Karpas-422 (cell line): ENCODE measurements around the gene ECI1. TPM values are rescaled to one million over a fixed set of nuclear protein-coding genes. Genes with fewer than 3 reads are reported as not detected.
A peak's percentile ranks its signal among the peaks of the same experiment; 100 is the strongest.

Source experiments
- DNase-seq: peaks from one replicate; pipeline ENCODE4 v3.0.0-alpha.2; 2015
- H2AFZ ChIP-seq: fragments of 200-600 bp; sonication (generic); 2 replicates; pipeline ENCODE4 v1.6.1; 2014; ENCODE audit warnings: antibody characterized with exemption, low read length, mixed read lengths
- H3K27ac ChIP-seq: fragments of 200-600 bp; sonication (generic); 2 replicates; pipeline ENCODE4 v1.5.1; 2014; ENCODE audit warnings: mild to moderate bottlenecking, low read length, moderate library complexity
- H3K27me3 ChIP-seq: fragments of 200-600 bp; sonication (generic); 2 replicates; pipeline ENCODE4 v1.6.1; 2014; ENCODE audit warnings: low read length, mixed read lengths
- H3K36me3 ChIP-seq: fragments of 200-600 bp; sonication (generic); 2 replicates; pipeline ENCODE4 v1.6.1; 2014; ENCODE audit warnings: low read length, mixed read lengths; ENCODE audit not compliant: insufficient read depth
- H3K4me1 ChIP-seq: fragments of 200-600 bp; sonication (generic); 2 replicates; pipeline ENCODE4 v1.6.1; 2014; ENCODE audit warnings: mild to moderate bottlenecking, low read length, mixed read lengths
- H3K4me2 ChIP-seq: fragments of 200-600 bp; sonication (generic); 2 replicates; pipeline ENCODE4 v1.6.1; 2014; ENCODE audit warnings: low read length, low read depth, mild to moderate bottlenecking; ENCODE audit not compliant: poor library complexity, severe bottlenecking
- H3K4me3 ChIP-seq: fragments of 200-600 bp; sonication (generic); 2 replicates; pipeline ENCODE4 v1.5.1; 2014; ENCODE audit warnings: mild to moderate bottlenecking, antibody characterized with exemption, low read length, mixed read lengths
- H3K79me2 ChIP-seq: fragments of 200-600 bp; sonication (generic); 2 replicates; pipeline ENCODE4 v1.6.1; 2014; ENCODE audit warnings: mild to moderate bottlenecking, low read length, mixed read lengths
- H3K9ac ChIP-seq: fragments of 200-600 bp; sonication (generic); 2 replicates; pipeline ENCODE4 v1.6.0; 2014; ENCODE audit warnings: low read length
- H3K9me2 ChIP-seq: fragments of 200-600 bp; sonication (generic), shearing (Covaris generic); replicated peaks from 2 replicates; pipeline ENCODE4 v1.6.0; 2014; ENCODE audit warnings: mild to moderate bottlenecking, low read length, moderate library complexity; ENCODE audit not compliant: insufficient read depth
- H3K9me3 ChIP-seq: fragments of 300-700, 200-600 bp; sonication (generic); 2 replicates; pipeline ENCODE4 v1.6.1; 2014; ENCODE audit warnings: low read length, mixed read lengths
- H4K20me1 ChIP-seq: fragments of 200-600 bp; sonication (generic); 2 replicates; pipeline ENCODE4 v1.6.1; 2014; ENCODE audit warnings: mild to moderate bottlenecking, antibody characterized with exemption, low read length, low read depth; ENCODE audit not compliant: insufficient read depth
- small RNA-seq: library from RNA; depleted of rRNA; stranded (forward); fragments of <200 nt; gene quantifications from one replicate; pipeline ENCODE3, GENCODE V24; 2014
- total RNA-seq: library from RNA; depleted of rRNA; stranded (reverse); fragments of >200 nt; shearing (Covaris generic); gene quantifications from 2 replicates; pipeline ENCODE4 v1.2.3, GENCODE V29; 2014; ENCODE audit warnings: low replicate concordance; rRNA removed

The ECI1 gene
- total RNA-seq, 1 experiment from 2014 or later, result 24.4 TPM

DNA sequence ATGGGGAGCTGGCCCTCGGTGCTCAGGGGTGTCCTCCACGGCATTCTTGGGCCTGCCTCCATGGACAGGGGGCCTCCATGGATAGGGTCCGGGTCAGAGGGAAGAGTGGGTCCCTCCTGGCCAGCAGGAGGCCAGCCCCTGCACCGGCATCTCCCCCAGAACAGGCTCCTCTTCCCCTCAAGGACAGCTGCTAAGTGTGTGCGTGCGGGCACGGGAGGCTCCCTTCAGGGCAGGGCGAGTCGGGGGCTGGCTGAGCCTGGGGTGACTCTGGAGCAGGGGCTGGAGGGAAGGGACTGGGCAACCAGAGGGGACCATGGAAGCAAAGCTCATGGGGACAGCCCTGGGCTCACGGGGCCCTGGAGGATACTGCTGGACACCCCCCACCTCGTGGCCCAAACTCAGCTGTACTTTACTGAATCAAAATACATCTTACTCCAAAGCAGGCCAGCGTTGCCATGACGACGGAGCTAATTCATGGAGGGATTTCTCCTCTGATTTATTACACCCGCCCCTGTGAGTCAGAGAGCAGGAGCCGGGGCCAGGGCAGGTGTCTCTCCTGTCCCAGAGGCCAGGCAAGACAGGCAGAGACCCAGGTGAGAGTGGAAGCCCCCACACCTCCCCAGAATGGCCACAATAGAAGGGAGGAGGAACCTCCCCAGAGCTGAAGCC is 57.1 kb downstream of the ECI1 start:
- Histone ChIP-seq H3K79me2 (no peaks in the 10 kb centered on the region), H3K27ac (no peak overlapping the region), H3K4me1 (peaks cover 19% of the 10 kb centered on the region), H3K4me3 (no peak overlapping the region), H3K27me3 (no peaks in the 10 kb centered on the region), H3K9me2 (no peaks in the 10 kb centered on the region), H3K4me2 (no peak overlapping the region), H3K36me3 (no peaks in the 10 kb centered on the region), H3K9ac (no peak overlapping the region), H4K20me1 (peaks cover 4% of the 10 kb centered on the region; the same call in 1 of the 2 replicates), H2AFZ (no peak overlapping the region), H3K9me3 (no peaks in the 10 kb centered on the region)
- DNase-seq, result peak; percentile 61

DNA sequence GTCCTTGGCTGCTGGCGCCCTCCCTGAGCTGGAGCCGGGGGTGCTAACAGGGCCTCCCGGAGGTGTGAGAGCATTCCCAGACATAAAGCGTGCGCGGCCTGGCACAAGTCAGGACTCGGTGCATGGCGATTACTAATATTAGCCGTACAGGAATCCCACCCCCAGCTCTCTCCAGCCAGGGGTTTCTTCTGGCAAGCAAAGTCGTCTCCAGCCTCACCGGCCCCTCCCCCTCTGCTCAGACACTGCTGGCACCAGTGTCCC is 60.0 kb downstream of the ECI1 start:
- Histone ChIP-seq H3K4me2 (no peak overlapping the region), H3K36me3 (no peaks in the 10 kb centered on the region), H3K9me3 (no peaks in the 10 kb centered on the region), H3K79me2 (no peaks in the 10 kb centered on the region), H3K9ac (no peak overlapping the region), H2AFZ (no peak overlapping the region), H3K27ac (no peak overlapping the region), H3K4me1 (peaks cover 19% of the 10 kb centered on the region), H3K9me2 (no peaks in the 10 kb centered on the region), H4K20me1 (peaks cover 4% of the 10 kb centered on the region; the same call in 1 of the 2 replicates), H3K4me3 (no peak overlapping the region), H3K27me3 (no peaks in the 10 kb centered on the region)
- DNase-seq, result no peak

DNA sequence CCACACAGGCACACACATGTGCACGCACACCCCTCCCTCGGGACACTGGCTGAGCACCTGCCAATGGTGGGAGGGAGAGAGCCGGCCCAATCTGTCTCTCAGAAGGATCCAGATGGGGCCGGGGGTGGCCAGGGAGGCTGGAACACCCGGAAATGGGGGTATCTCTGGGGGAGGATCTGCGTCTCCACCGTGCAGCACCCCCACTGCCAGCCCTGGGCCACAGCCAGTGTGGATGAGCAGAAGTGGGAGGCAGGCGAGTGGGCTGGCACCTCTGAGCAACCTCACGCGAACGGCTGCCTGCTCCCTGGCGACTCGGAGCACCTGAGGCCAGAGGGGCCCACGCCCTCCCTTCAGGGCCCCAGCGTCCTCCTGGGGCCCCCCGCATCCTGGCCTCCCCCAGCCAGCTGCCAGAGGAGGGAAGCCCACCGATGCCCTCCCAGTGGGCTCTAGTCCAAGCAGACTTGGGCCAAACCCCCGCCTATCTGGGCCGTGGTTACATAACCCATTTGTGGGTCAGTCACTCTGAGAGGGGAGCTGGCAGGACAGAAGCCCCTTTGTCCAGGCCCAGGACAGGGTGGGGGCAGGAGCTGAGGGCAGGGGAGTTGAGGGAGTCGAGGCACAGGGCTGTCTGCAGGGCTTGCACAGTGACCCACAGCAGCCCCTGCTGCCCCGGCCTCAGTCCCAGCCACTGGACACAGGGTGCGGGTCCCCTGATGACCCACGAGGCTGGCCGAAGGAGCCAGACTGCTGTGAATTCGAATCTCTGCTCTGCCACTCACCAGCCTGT is 60.5 kb downstream of the ECI1 start:
- no peaks in the 10 kb centered on the region for H3K9me3 ChIP-seq
- H3K79me2 ChIP-seq, result no peaks in the 10 kb centered on the region
- DNase-seq, result peak; percentile 59
- H3K4me3 ChIP-seq, result no peak overlapping the region
- H3K27ac ChIP-seq, result no peak overlapping the region
- H4K20me1 ChIP-seq, result peaks cover 4% of the 10 kb centered on the region; the same call in 1 of the 2 replicates
- H3K4me1 ChIP-seq, result peaks cover 19% of the 10 kb centered on the region
- H3K9me2 ChIP-seq, result no peaks in the 10 kb centered on the region
- no peaks in the 10 kb centered on the region for H3K36me3 ChIP-seq
- H3K27me3 ChIP-seq, result no peaks in the 10 kb centered on the region
- no peak overlapping the region for H3K9ac ChIP-seq
- H3K4me2 ChIP-seq, result no peak overlapping the region
- H2AFZ ChIP-seq, result no peak overlapping the region

DNA sequence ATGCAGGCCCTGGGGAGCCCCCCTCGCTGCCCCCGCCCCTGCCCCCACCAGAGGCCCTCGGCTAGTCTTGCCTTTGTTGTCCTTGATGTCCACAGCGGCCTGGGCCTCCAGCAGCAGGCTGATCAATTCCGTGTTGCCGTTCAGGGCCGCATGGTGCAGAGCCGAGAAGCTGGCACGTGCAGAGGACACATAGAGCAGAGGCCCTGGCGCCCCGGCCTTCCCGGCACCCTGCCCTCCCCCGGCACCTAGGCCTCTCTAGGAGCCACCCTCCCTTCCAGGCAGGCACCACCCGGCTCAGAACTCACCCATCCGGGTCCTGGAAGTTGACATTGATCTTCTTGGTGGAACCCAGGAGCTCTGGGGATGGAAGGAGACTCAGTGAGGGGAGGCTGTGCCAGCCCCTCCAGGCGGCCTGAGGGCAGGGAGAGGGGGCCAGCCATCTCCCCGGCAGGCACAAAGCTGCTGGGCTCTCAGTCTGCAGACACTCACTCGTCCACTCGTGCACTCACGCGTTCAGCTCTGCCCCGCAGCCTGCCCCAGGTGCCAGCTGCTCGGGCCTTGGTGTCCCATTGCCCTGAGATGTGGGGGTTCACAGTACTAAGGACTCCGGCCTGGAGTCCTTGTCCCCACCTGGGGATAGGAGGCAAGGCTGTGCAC is 61.3 kb downstream of the ECI1 start:
- Histone ChIP-seq H3K36me3 (no peaks in the 10 kb centered on the region), H3K9me2 (no peaks in the 10 kb centered on the region), H3K4me2 (no peak overlapping the region), H3K27ac (no peak overlapping the region), H3K27me3 (no peaks in the 10 kb centered on the region), H4K20me1 (peaks cover 4% of the 10 kb centered on the region; the same call in 1 of the 2 replicates), H3K9me3 (no peaks in the 10 kb centered on the region), H3K4me3 (no peak overlapping the region), H3K79me2 (no peaks in the 10 kb centered on the region), H3K4me1 (peaks cover 11% of the 10 kb centered on the region), H3K9ac (no peak overlapping the region), H2AFZ (no peak overlapping the region)
- no peak for DNase-seq

Small RNA genes within 50 kb of the gene (small RNA-seq; reads per million reads assigned to genes)
- gene MIR3677 (not detected), gene MIR4717 (not detected)

Other genes with a start within 250 kb of the ECI1 start
- gene ZNF598, start 241.8 kb downstream of the ECI1 start, total RNA-seq, result 12.6 and 20.5 TPM in 2 replicates
- gene NPW, start 231.8 kb downstream of the ECI1 start, total RNA-seq, result 3.0 TPM in 1 of 2 replicates, not detected in the other
- gene NHERF2, start 224.7 kb downstream of the ECI1 start, total RNA-seq, result not detected in 2 replicates
- gene NTHL1, start 203.8 kb downstream of the ECI1 start, total RNA-seq, result 23.2 and 52.2 TPM in 2 replicates
- gene TSC2, start 203.6 kb downstream of the ECI1 start, total RNA-seq, result 33.3 and 64.5 TPM in 2 replicates
- 72.8 and 110 TPM in 2 replicates for gene PKD1, start 115.7 kb downstream of the ECI1 start, total RNA-seq
- gene RAB26, start 103.0 kb downstream of the ECI1 start, total RNA-seq, result 12.8 and 15.0 TPM in 2 replicates
- 68.3 and 110 TPM in 2 replicates for gene TRAF7, start 95.8 kb downstream of the ECI1 start, total RNA-seq
- gene CASKIN1, start 55.0 kb downstream of the ECI1 start, total RNA-seq, result 0.14 TPM in 1 of 2 replicates, not detected in the other
- 46.3 and 67.0 TPM in 2 replicates for gene MLST8, start 46.1 kb downstream of the ECI1 start, total RNA-seq
- gene BRICD5, start 40.7 kb downstream of the ECI1 start, total RNA-seq, result 3.7 and 7.9 TPM in 2 replicates
- 26.5 and 42.1 TPM in 2 replicates for gene PGP, start 36.7 kb downstream of the ECI1 start, total RNA-seq
- 14.8 and 36.9 TPM in 2 replicates for gene E4F1, start 28.0 kb downstream of the ECI1 start, total RNA-seq
- gene DNASE1L2, start 15.1 kb downstream of the ECI1 start, total RNA-seq, result 0.78 and 5.2 TPM in 2 replicates
- 125 and 158 TPM in 2 replicates for gene RNPS1, start 16.5 kb upstream of the ECI1 start, total RNA-seq
- gene ABCA3, start 89.1 kb upstream of the ECI1 start, total RNA-seq, result 0.37 and 0.87 TPM in 2 replicates
- gene CCNF, start 177.9 kb upstream of the ECI1 start, total RNA-seq, result 13.5 and 15.1 TPM in 2 replicates
- 6.4 and 27.7 TPM in 2 replicates for gene TEDC2, start 208.5 kb upstream of the ECI1 start, total RNA-seq
- 0.45 and 0.94 TPM in 2 replicates for gene NTN3, start 219.7 kb upstream of the ECI1 start, total RNA-seq
- 15.8 and 20.5 TPM in 2 replicates for gene TBC1D24, start 223.5 kb upstream of the ECI1 start, total RNA-seq